Esophagus muscularis mucosa (tissue), 4 donors: ENCODE data around the gene GLIS1.

Experiments
- CTCF ChIP-seq, 3 experiments: fragments of 200-600 bp in 2 of 3; fragments of 450-650 bp in 1 of 3; sonication (generic) in 2 of 3; IDR thresholded peaks; one replicate each; pipeline ENCODE4 v1.5.1; 2017 to 2019; ENCODE audit warnings: antibody characterized with exemption in 3 of 3, mild to moderate bottlenecking in 2 of 3, moderate library complexity in 1 of 3
- EP300 ChIP-seq: sonication (generic); formaldehyde crosslinking; IDR thresholded peaks from one replicate; pipeline ENCODE4 v1.6.1; 2017; ENCODE audit warnings: antibody characterized with exemption
- POLR2A ChIP-seq: fragments of 450-650 bp; IDR thresholded peaks from one replicate; pipeline ENCODE4 v1.6.1; 2017; ENCODE audit warnings: antibody characterized with exemption, moderate library complexity, mild to moderate bottlenecking, low read depth
- POLR2AphosphoS5 ChIP-seq, 2 donors: sonication (generic); formaldehyde crosslinking; IDR thresholded peaks; one replicate each; pipeline ENCODE4 v1.6.1; 2017; ENCODE audit warnings: antibody characterized with exemption in 2 of 2

- TF ChIP-seq CTCF (IDR thresholded peaks at IDR 0.05) (no peak), POLR2AphosphoS5 (IDR thresholded peaks at IDR 0.05) (no peak), POLR2A (no peak), EP300 (no peak)
These were observed 49.7 kb downstream of the GLIS1 start for GRCh38 chr1:53689223-53689622.
